ENCODE results near the gene RIPPLY2.
"Not testable (repeated sequence)": the region's sequence is repeated elsewhere in the genome, so short reads cannot be mapped to it uniquely, and the experiment has no call there.

The RIPPLY2 gene, protein sequence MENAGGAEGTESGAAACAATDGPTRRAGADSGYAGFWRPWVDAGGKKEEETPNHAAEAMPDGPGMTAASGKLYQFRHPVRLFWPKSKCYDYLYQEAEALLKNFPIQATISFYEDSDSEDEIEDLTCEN

DNA sequence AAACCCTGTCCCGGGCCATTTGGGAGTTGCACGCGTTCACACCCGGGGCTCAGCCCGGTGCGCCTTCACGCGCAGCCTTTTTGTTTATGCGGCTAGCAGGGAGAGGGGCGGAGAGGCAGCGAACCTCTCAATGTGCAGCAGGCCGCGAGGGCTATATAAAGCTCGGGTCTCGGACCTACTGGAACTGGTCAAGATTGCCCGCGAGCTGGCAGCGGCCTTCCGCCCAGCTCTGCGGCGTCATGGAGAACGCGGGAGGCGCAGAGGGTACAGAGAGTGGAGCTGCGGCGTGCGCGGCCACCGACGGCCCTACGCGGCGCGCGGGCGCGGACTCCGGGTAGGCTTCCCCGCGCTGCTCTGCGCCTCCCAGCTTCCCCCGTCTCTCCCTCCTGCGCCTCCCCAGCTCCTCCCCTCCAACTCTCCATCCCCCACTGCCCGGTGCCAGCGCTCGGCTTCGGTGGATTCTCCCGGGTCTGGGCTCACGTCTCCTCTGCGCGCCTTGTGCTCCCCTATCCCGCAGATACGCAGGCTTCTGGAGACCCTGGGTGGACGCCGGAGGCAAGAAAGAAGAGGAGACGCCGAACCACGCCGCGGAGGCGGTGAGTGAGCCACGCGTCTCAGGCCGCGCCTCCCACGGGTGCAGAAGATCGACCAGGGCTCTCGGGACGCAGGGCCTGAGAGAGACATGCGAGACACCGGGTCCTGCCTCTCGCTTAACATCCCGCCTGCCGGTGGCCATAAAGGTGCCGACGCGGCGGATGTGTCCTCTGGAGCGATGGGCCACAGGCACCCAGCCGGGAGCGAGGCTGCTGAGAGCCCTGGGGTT is at the start of gene RIPPLY2:
TSS of gene RIPPLY2 (plus strand) at position 183 of the 823 bp plus-strand sequence. CDS start at position 240, 57 bp downstream.
- peak in 1 of 2 donors; percentile 4 for DNase-seq (ENCODE audit: low read depth in 2 of 2)

DNA sequence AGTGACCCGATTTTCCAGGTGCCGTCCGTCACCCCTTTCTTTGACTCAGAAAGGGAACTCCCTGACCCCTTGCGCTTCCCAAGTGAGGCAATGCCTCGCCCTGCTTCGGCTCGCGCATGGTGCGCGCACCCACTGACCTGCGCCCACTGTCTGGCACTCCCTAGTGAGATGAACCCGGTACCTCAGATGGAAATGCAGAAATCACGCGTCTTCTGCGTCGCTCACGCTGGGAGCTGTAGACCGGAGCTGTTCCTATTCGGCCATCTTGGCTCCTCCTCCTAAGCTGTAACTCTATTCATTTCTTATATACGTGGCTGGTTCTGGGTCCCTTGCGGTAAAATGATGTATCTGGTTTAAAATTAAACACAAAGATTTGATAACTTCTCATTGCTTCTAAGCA is 49.7 kb upstream of the RIPPLY2 start:
- DNase-seq (ENCODE audit: low read depth in 2 of 2): not testable (repeated sequence)

GRCh38 chr6:83804886-83805285 is 48.3 kb upstream of the RIPPLY2 start:
- no peak for DNase-seq (ENCODE audit: low read depth in 2 of 2)

DNA sequence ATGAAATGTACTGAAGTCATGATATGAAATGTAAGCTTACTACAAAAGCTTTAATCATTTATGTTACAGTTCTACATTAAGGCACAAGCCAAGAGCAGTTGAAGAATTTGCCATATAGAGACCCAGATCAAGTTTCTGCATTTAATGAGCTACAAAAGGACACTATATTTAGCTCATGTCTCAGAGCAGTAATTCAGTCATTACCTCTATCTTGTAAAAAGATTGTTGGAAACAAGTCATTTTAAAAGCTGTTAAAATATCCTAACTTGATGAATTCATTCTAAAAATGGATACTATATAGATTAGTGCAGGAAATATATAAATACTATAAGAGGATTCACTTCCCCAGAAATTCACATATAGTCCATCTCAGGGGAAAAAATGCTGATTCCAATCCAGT is 45.2 kb upstream of the RIPPLY2 start:
- DNase-seq (ENCODE audit: low read depth in 2 of 2): no peak

GRCh38 chr6:83808926-83809325 is 44.2 kb upstream of the RIPPLY2 start:
- DNase-seq (ENCODE audit: low read depth in 2 of 2): no peak

- no peak for DNase-seq (ENCODE audit: low read depth in 2 of 2)
Measured at GRCh38 chr6:83812595-83812994, 40.6 kb upstream of the RIPPLY2 start.

DNA sequence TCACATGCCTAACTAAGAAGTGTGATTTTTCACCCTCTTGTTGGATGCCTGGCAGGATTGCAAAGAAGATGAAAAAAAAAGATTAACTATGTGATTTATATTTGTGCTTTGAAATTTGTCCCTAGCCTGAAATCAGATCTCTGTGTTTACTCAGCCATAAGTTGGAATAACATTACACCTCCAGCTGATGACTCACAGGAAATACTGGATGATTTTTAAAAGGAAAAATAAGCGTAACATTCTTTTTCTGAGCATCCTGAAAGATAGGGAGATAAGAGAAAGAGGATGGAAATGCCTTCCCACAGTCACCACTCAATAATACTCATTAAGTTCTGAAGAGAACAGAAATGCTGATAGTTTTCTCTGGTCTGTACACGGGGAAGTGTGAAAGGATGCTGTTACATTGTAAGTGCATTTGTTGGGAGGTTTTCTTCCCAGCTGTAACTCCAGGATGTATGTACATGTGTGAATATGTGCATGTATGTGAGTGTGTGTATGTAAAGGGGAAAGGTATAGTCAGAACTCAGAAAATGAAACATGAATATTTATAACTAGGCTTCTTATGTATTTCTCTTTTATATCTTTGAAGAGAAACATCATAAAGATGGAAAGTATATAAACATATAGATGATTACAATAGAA is 37.4 kb upstream of the RIPPLY2 start:
- DNase-seq (ENCODE audit: low read depth in 2 of 2): no peak

DNA sequence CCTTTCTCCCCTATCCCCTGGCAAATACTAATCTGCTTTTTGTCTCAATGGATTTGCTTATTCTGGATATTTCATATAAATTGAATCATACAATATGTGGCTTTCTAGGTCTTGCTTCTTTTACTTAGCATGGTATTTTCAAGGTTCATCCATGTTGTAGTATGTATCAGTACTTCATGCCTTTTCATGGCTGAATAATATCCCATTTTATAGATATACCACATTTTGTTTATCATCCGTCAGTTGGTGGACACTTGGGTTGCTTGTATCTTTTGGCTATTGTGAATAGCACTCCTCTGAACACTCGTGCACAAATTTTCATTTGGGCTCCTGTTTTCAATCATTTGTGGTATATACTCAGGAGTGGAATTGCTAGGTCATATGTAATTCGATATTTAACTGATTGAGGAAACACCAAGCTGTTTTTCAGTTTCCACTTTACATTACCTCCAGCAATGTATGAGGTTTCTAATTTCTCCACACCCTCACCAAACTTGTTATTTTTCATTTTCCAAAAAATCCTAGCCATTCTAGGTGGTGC is 30.5 kb upstream of the RIPPLY2 start:
- no peak for DNase-seq (ENCODE audit: low read depth in 2 of 2)

- no peak for DNase-seq (ENCODE audit: low read depth in 2 of 2)
Measured at GRCh38 chr6:83824388-83824801, 28.8 kb upstream of the RIPPLY2 start.

- DNase-seq (ENCODE audit: low read depth in 2 of 2): no peak
Measured at GRCh38 chr6:83824831-83825230, 28.3 kb upstream of the RIPPLY2 start.

DNA sequence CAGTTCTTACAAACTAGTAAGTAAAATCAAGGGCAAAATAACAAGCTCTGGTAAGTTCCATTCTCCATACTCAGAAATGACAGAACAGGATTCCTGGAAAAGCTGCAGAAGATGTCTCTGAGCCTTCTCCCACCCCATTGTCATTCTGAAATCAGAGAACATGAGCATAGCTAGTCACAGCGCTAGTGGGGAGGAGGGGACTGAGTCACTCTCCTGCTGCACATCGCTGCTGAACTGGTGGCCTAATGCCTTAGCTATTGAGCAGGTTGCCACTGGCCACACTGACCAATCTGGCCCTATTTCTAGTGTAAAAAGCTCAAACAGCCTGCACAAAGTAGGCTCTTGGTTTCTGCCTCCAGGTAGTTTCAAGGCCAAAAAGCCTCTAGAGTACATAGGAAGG is 26.1 kb upstream of the RIPPLY2 start:
- no peak for DNase-seq (ENCODE audit: low read depth in 2 of 2)

DNA sequence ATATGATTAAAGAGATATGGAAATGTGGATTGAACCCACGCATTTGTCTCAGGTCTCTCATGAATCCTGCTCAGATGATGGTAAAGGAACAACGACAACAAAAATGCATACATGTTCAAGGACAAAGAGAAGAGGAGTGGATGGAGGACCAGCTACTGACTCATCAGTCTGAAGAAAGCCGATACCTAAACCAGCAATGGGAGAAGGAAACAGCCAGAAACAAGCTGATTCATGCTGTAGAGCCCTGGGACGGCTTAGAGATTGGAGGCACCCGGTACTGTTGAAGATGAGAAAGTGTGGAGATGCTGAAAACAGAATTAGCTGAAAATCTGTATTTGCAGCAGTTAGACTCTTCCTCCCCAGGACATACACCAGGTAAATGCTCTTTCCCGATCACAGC is 14.4 kb upstream of the RIPPLY2 start:
- no peak for DNase-seq (ENCODE audit: low read depth in 2 of 2)

- no peak for DNase-seq (ENCODE audit: low read depth in 2 of 2)
Measured at GRCh38 chr6:83844170-83844569, 9.0 kb upstream of the RIPPLY2 start.

DNA sequence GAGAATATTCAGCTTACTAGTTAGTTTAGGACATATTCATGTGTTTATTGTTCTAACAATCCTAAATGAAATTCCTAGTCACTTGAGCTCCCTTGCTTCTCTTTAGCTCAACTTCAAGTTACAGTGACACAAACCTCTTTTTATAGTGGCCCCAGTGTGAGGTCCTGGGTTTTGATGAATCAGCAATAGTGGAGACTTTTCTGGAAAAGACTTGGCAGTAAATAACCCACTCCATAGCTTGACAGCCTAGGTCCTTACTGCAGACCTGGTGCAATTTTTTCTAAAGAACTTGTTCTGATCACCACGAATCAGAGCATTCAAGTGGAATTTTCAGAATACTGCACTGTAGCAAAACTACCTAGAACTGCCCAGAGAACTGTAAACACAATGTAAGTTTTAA is 6.9 kb upstream of the RIPPLY2 start:
- DNase-seq (ENCODE audit: low read depth in 2 of 2): no peak

GRCh38 chr6:83847179-83847578 is 6.0 kb upstream of the RIPPLY2 start:
- no peak for DNase-seq (ENCODE audit: low read depth in 2 of 2)

DNA sequence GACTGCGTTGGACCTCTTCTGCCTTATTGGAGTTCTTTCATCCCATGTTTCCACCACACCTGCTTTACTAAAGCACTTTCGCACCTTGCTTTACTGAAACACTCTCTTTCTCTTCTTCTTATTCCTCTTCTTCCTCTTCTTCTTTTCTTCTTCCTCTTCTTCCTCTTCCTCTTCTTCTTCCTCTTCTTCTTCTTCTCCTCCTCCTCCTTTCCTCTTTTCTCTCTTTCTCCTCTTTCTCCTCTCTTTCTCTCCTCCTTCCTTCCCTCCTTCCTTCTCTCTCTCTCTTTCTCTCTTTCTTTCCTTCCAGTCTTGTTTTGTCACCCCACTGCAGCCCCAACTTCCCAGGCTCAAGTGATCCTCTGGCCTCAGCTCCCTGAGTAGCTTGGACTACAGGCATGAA is 4.0 kb upstream of the RIPPLY2 start:
- no peak for DNase-seq (ENCODE audit: low read depth in 2 of 2)

GRCh38 chr6:83849610-83850009 is 3.5 kb upstream of the RIPPLY2 start:
- DNase-seq (ENCODE audit: low read depth in 2 of 2): no peak

- no peak for DNase-seq (ENCODE audit: low read depth in 2 of 2)
Measured at GRCh38 chr6:83852528-83853177, 507 bp upstream of the RIPPLY2 start.

- no peak for DNase-seq (ENCODE audit: low read depth in 2 of 2)
Measured at GRCh38 chr6:83854001-83854501, 891 bp downstream of the RIPPLY2 start.

DNA sequence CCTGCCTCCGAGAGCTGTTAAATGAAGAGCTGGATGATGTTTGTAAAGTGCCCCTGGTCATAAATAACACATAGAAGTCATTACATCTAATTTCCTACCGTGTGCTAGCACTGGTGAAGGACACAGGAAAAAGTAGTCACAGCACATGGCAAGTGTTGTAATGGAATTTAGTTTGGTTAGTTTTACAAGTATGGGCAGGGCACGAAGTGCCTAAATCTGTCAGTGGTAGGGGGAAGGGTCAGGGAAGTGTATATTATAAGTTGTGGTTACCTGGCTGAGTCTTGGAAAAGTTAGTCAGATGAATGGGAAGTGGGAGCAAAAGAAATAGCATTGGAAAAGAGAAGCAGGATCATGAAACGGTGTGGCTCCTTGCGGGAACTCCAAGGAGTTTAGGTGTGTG is 1.6 kb downstream of the RIPPLY2 start:
- no peak for DNase-seq (ENCODE audit: low read depth in 2 of 2)

DNA sequence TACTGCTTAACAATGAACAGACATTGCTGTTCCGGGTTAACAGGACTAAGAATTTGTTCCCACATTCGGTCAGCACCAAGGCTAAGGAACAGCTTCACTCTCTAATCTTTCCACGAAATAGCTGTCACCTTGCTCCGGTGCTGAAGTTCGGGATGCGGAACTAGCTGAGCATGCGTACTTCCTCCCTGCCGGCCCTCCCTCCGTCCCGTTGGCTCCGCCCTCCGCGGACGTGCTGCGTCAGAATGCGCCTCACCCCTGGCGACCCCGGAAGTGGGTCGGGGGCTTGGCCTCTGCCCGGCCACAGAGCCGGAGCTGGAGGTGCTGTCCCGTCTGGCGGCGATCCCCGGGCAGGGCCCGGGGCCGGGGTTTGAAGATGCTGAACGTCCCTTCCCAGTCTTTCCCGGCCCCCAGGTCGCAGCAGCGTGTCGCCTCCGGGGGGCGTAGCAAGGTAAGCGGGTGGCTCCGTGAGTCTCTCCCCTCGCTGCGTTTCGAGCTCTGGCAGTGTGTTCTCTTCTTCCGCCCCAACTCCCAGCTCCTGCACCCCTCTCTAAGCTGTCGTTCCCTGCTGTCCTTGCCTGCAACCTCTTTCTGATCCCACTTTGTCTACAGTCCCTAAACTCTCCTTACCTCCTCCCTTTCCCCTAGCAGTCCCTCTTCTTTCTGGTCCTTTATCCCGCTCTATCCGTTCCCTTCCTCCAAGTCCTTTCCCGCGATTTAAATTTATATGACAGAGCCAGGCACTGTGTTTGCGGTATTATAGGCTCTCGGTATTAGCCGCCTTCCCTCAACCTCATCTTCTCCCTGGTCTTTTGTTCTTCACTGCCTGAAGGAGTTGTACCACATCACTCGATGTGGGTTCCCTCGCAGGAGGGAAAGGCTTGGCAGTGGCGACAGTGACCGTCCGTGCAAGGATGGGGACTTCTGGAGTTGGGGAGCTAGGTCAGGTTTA is 6.5 kb downstream of the RIPPLY2 start, which contains the start of gene CYB5R4:
TSS of gene CYB5R4 (plus strand) at position 280 of the 949 bp plus-strand sequence. CDS start at position 374, 94 bp downstream.
- DNase-seq (ENCODE audit: low read depth in 2 of 2): peak; percentile 88 to 89

Measured in activated CD4-positive, alpha-beta T cell treated with anti-CD3 and anti-CD28 coated beads for 24 hours (primary cell).